Naive thymus-derived CD4-positive, alpha-beta T cell (primary cell): ENCODE results near the gene UCN3. TPM values are rescaled to one million over a fixed set of nuclear protein-coding genes. Genes with fewer than 3 reads are reported as not detected.

ENCODE experiments used
- ATAC-seq: fragments of 150-1000 bp; cut with Tn5 transposase; 2 replicates; pipeline ENCODE4 v1.10.0; 2021; ENCODE audit warnings: mild to moderate bottlenecking, moderate library complexity
- CTCF ChIA-PET: fragments of 350-600 bp; sonication (Branson Sonifier 250); formaldehyde crosslinking; loops from one replicate; lab custom pipeline; 2021; ENCODE audit warnings: antibody characterized with exemption; lab: Charles Lee
- POLR2A ChIA-PET: fragments of 350-600 bp; sonication (Branson Sonifier 250); formaldehyde crosslinking; loops from one replicate; lab custom pipeline; 2021; ENCODE audit warnings: antibody characterized with exemption, inconsistent platforms; lab: Charles Lee
- DNase-seq, 9 donors: peaks; one replicate each; pipeline versions ENCODE4 v3.0.0 to v3.0.0-alpha.2; 2020 to 2022; ENCODE audit warnings: mixed read lengths in 1 of 9
- H3K27ac ChIP-seq: one replicate; pipeline ENCODE4 v1.7.0; 2013; ENCODE audit warnings: mild to moderate bottlenecking, low read depth, low read length, moderate library complexity
- H3K27me3 ChIP-seq, 2 donors: one replicate each; pipeline ENCODE4 v1.7.0; 2013; ENCODE audit warnings: low read length in 2 of 2, mild to moderate bottlenecking in 2 of 2, moderate library complexity in 2 of 2; ENCODE audit not compliant: control insufficient read depth in 2 of 2, insufficient read depth in 2 of 2
- H3K36me3 ChIP-seq, 3 experiments: 1 replicate in 2 of 3; 2 replicates in 1 of 3; pipeline ENCODE4 v1.7.0; 2013; ENCODE audit warnings: low read length in 3 of 3, mild to moderate bottlenecking in 3 of 3, moderate library complexity in 1 of 3; ENCODE audit not compliant: insufficient read depth in 3 of 3, control insufficient read depth in 2 of 3
- H3K4me1 ChIP-seq, 2 donors: one replicate each; pipeline ENCODE4 v1.7.0; 2013; ENCODE audit warnings: low read length in 2 of 2, mild to moderate bottlenecking in 2 of 2, moderate library complexity in 1 of 2; ENCODE audit not compliant: control insufficient read depth in 2 of 2, insufficient read depth in 2 of 2
- H3K4me3 ChIP-seq: 2 replicates; pipeline ENCODE4 v1.7.0; 2013; ENCODE audit warnings: mild to moderate bottlenecking, low read length
- H3K9me3 ChIP-seq, 3 experiments: 1 replicate in 2 of 3; 2 replicates in 1 of 3; pipeline ENCODE4 v1.7.0; 2013; ENCODE audit warnings: low read length in 3 of 3; ENCODE audit not compliant: control insufficient read depth in 2 of 3
- H3K27ac Mint-ChIP-seq, 9 donors: one replicate each; pipeline ENCODE4 v1.8.0; 2020 to 2022; ENCODE audit warnings: mixed read lengths in 9 of 9, mild to moderate bottlenecking in 8 of 9, moderate library complexity in 5 of 9, inconsistent platforms in 2 of 9
- H3K27me3 Mint-ChIP-seq, 5 donors: one replicate each; pipeline ENCODE4 v1.8.0; 2021 to 2022; ENCODE audit warnings: mixed read lengths in 5 of 5, mild to moderate bottlenecking in 1 of 5
- H3K36me3 Mint-ChIP-seq, 5 donors: one replicate each; pipeline ENCODE4 v1.8.0; 2020 to 2022; ENCODE audit warnings: mixed read lengths in 5 of 5, mild to moderate bottlenecking in 3 of 5, inconsistent platforms in 1 of 5
- H3K4me1 Mint-ChIP-seq, 7 donors: one replicate each; pipeline ENCODE4 v1.8.0; 2020 to 2022; ENCODE audit warnings: mixed read lengths in 7 of 7, mild to moderate bottlenecking in 3 of 7, inconsistent platforms in 1 of 7
- H3K4me3 Mint-ChIP-seq, 10 donors: one replicate each; pipeline ENCODE4 v1.8.0; 2020 to 2022; ENCODE audit warnings: mild to moderate bottlenecking in 10 of 10, mixed read lengths in 10 of 10, moderate library complexity in 6 of 10, inconsistent platforms in 2 of 10
- H3K9me3 Mint-ChIP-seq, 11 donors: one replicate each; pipeline ENCODE4 v1.8.0; 2020 to 2022; ENCODE audit warnings: mixed read lengths in 11 of 11, mild to moderate bottlenecking in 4 of 11, inconsistent platforms in 1 of 11, moderate library complexity in 1 of 11
- intact Hi-C, 2 donors: fragments of 100-400 bp; cut with micrococcal nuclease; formaldehyde crosslinking; loops; one replicate each; pipeline ENCODE4 v1.15.1; 2023
- polyA plus RNA-seq, 2 donors: library from polyadenylated mRNA; unstranded; fragments of 300-500 nt; fragmentation: Illumina TruSeq; gene quantifications; one replicate each; pipeline ENCODE4 v1.2.3, GENCODE V29; 2021
- total RNA-seq, 6 experiments: library from RNA in 5 of 6; stranded (reverse) in 5 of 6; gene quantifications; 1 replicate in 5 of 6; 2 replicates in 1 of 6; pipeline ENCODE4 v1.2.3 and lab custom pipeline; 2021 to 2026

Gene UCN3
- total and polyA plus RNA-seq, 7 experiments from 2014 or later: not detected

GRCh38 chr10:5344746-5345145 is 20.0 kb upstream of the UCN3 start:
- peaks cover 0 to 3% (median 0%) of the 10 kb centered on the region in 11 donors for H3K9me3 Mint-ChIP-seq
- peaks cover 0 to 8% (median 0%) of the 10 kb centered on the region in 5 donors for H3K27me3 Mint-ChIP-seq
- H3K9me3 ChIP-seq: no peaks in the 10 kb centered on the region
- H3K27ac ChIP-seq: no peak overlapping the region
- DNase-seq (no peak), ATAC-seq (no peak)
- H3K4me1 Mint-ChIP-seq: peaks cover 0 to 7% (median 4%) of the 10 kb centered on the region in 7 donors
- no peaks in the 10 kb centered on the region for H3K4me1 ChIP-seq
- no peak overlapping the region for H3K27ac Mint-ChIP-seq
- H3K4me3 Mint-ChIP-seq: no peak overlapping the region
- ChIA-PET POLR2A (no interaction called here), CTCF (interaction anchor here (2.0 kb wide), 1 partner anchor 11 kb away, joined by 4 read pairs; no protein-coding TSS in a partner anchor)
- H3K36me3 Mint-ChIP-seq: no peaks in the 10 kb centered on the region
- intact Hi-C loops: no loop called here
- H3K4me3 ChIP-seq: no peak overlapping the region
- H3K27me3 ChIP-seq: peaks cover 0 to under 1% of the 10 kb centered on the region in 2 donors
- H3K36me3 ChIP-seq: no peaks in the 10 kb centered on the region

- intact Hi-C loops: no loop called here
- Mint-ChIP-seq H3K27ac (no peak overlapping the region), H3K4me1 (peaks cover 0 to 7% (median 4%) of the 10 kb centered on the region in 7 donors), H3K36me3 (no peaks in the 10 kb centered on the region), H3K9me3 (peaks cover 0 to 1% (median 0%) of the 10 kb centered on the region in 11 donors), H3K4me3 (no peak overlapping the region), H3K27me3 (peaks cover 0 to 8% (median 0%) of the 10 kb centered on the region in 5 donors)
- POLR2A ChIA-PET: no interaction called here
- DNase-seq (no peak), ATAC-seq (no peak)
- Histone ChIP-seq H3K36me3 (no peaks in the 10 kb centered on the region), H3K27me3 (peaks cover 0 to 3% of the 10 kb centered on the region in 2 donors), H3K9me3 (no peaks in the 10 kb centered on the region), H3K27ac (no peak overlapping the region), H3K4me3 (no peak overlapping the region), H3K4me1 (no peaks in the 10 kb centered on the region)
- CTCF ChIA-PET: no interaction called here
Observed at GRCh38 chr10:5346881-5347280, 17.9 kb upstream of the UCN3 start.

GRCh38 chr10:5349362-5349761 is 15.4 kb upstream of the UCN3 start:
- ChIA-PET POLR2A (no interaction called here), CTCF (no interaction called here)
- H3K27ac Mint-ChIP-seq: no peak overlapping the region
- peaks cover 0 to 3% of the 10 kb centered on the region in 2 donors for H3K27me3 ChIP-seq
- H3K27me3 Mint-ChIP-seq: peaks cover 0 to 7% (median 0%) of the 10 kb centered on the region in 5 donors
- H3K36me3 ChIP-seq: no peaks in the 10 kb centered on the region
- H3K4me1 ChIP-seq: no peaks in the 10 kb centered on the region
- DNase-seq (no peak), ATAC-seq (no peak)
- H3K4me1 Mint-ChIP-seq: no peaks in the 10 kb centered on the region
- no peak overlapping the region for H3K27ac ChIP-seq
- intact Hi-C loops: no loop called here
- H3K9me3 ChIP-seq: no peaks in the 10 kb centered on the region
- H3K9me3 Mint-ChIP-seq: peaks cover 0 to 1% (median 0%) of the 10 kb centered on the region in 11 donors
- H3K36me3 Mint-ChIP-seq: no peaks in the 10 kb centered on the region
- H3K4me3 Mint-ChIP-seq: no peak overlapping the region
- no peak overlapping the region for H3K4me3 ChIP-seq

GRCh38 chr10:5354068-5354467 is 10.7 kb upstream of the UCN3 start:
- POLR2A ChIA-PET: no interaction called here
- peaks cover 0 to 34% (median 3%) of the 10 kb centered on the region in 5 donors for H3K27me3 Mint-ChIP-seq
- H3K9me3 Mint-ChIP-seq: no peaks in the 10 kb centered on the region
- CTCF ChIA-PET: no interaction called here
- no peak overlapping the region for H3K4me3 ChIP-seq
- H3K9me3 ChIP-seq: no peaks in the 10 kb centered on the region
- no peak for ATAC-seq
- no peak overlapping the region for H3K4me3 Mint-ChIP-seq
- H3K36me3 Mint-ChIP-seq: no peaks in the 10 kb centered on the region
- DNase-seq: no peak
- H3K4me1 ChIP-seq: no peaks in the 10 kb centered on the region
- H3K27ac ChIP-seq: no peak overlapping the region
- H3K27ac Mint-ChIP-seq: no peak overlapping the region
- H3K27me3 ChIP-seq: peaks cover 0 to 3% of the 10 kb centered on the region in 2 donors
- H3K36me3 ChIP-seq: no peaks in the 10 kb centered on the region
- intact Hi-C loops: no loop called here
- peaks cover 0 to 13% (median 7%) of the 10 kb centered on the region in 7 donors for H3K4me1 Mint-ChIP-seq

- Mint-ChIP-seq H3K9me3 (no peaks in the 10 kb centered on the region), H3K36me3 (no peaks in the 10 kb centered on the region), H3K4me1 (peaks cover 0 to 13% (median 7%) of the 10 kb centered on the region in 7 donors), H3K4me3 (no peak overlapping the region), H3K27me3 (peaks cover 0 to 40% (median 10%) of the 10 kb centered on the region in 5 donors), H3K27ac (peak overlapping the region in 1 of 9 donors; percentile 11)
- H3K27me3 ChIP-seq: no peaks in the 10 kb centered on the region
- DNase-seq (no peak), ATAC-seq (no peak)
- ChIA-PET POLR2A (no interaction called here), CTCF (no interaction called here)
- no peak overlapping the region for H3K4me3 ChIP-seq
- no peaks in the 10 kb centered on the region for H3K4me1 ChIP-seq
- H3K27ac ChIP-seq: no peak overlapping the region
- intact Hi-C loops: no loop called here
- H3K36me3 ChIP-seq: no peaks in the 10 kb centered on the region
- no peaks in the 10 kb centered on the region for H3K9me3 ChIP-seq
Observed at GRCh38 chr10:5355594-5356301, 9.0 kb upstream of the UCN3 start.

GRCh38 chr10:5356302-5356763 is 8.4 kb upstream of the UCN3 start:
- H3K4me3 Mint-ChIP-seq: no peak overlapping the region
- peaks cover 0 to 13% (median 7%) of the 10 kb centered on the region in 7 donors for H3K4me1 Mint-ChIP-seq
- Histone ChIP-seq H3K4me1 (no peaks in the 10 kb centered on the region), H3K4me3 (no peak overlapping the region), H3K27ac (no peak overlapping the region), H3K27me3 (no peaks in the 10 kb centered on the region), H3K9me3 (no peaks in the 10 kb centered on the region), H3K36me3 (no peaks in the 10 kb centered on the region)
- intact Hi-C loops: no loop called here
- H3K9me3 Mint-ChIP-seq: no peaks in the 10 kb centered on the region
- H3K27me3 Mint-ChIP-seq: peaks cover 0 to 40% (median 10%) of the 10 kb centered on the region in 5 donors
- no peaks in the 10 kb centered on the region for H3K36me3 Mint-ChIP-seq
- H3K27ac Mint-ChIP-seq: peak overlapping the region in 1 of 9 donors; percentile 11
- ChIA-PET POLR2A (interaction anchor here (0.7 kb wide), 1 partner anchor 63 kb away, joined by 3 read pairs; no protein-coding TSS in a partner anchor), CTCF (no interaction called here)
- ATAC-seq: no peak
- no peak for DNase-seq
